Measurements from ENCODE around the gene MS4A10. TPM values are rescaled to one million over a fixed set of nuclear protein-coding genes. Genes with fewer than 3 reads are reported as not detected.

MS4A10 gene
- total RNA-seq, 2 donors from 2014 or later = not detected

GRCh38 chr11:60743058-60743457 is 42.1 kb upstream of the MS4A10 start:
- Histone ChIP-seq H3K4me1 (peaks cover 5% of the 10 kb centered on the region), H3K27me3 (no peaks in the 10 kb centered on the region), H3K4me3 (no peak overlapping the region), H3K27ac (no peak overlapping the region), H3K9me3 (no peaks in the 10 kb centered on the region), H3K36me3 (replicated peaks in 1 of 2; ENCODE audit: insufficient read depth in 1 of 2, low read depth in 2 of 2) (no peaks in the 10 kb centered on the region)
- 76 to 77% methylated on average over 1 of the region's 1 CpG for WGBS, 2 donors
- DNase-seq (no peak), ATAC-seq (peak; percentile 10)
- intact Hi-C loops (cut with DNase I) = no loop called here
- no peak for TF ChIP-seq POLR2A (IDR thresholded peaks at IDR 0.05)
- peak in 3 of 7 experiments; percentile 7 to 11 (median 8) for TF ChIP-seq CTCF (IDR thresholded peaks at IDR 0.05)

- ATAC-seq (no peak), DNase-seq (peak in 2 of 4 donors; percentile 7 to 26)
- Histone ChIP-seq H3K9me3 (no peaks in the 10 kb centered on the region), H3K4me1 (peaks cover 5% of the 10 kb centered on the region), H3K36me3 (replicated peaks in 1 of 2; ENCODE audit: insufficient read depth in 1 of 2, low read depth in 2 of 2) (no peaks in the 10 kb centered on the region), H3K4me3 (no peak overlapping the region), H3K27me3 (no peaks in the 10 kb centered on the region), H3K27ac (no peak overlapping the region)
- no peak for TF ChIP-seq POLR2A (IDR thresholded peaks at IDR 0.05)
- intact Hi-C loops (cut with DNase I) = no loop called here
- 32 to 40% methylated on average over 5 of the region's 5 CpGs for WGBS, 2 donors
Measured at GRCh38 chr11:60744114-60744513, 41.0 kb upstream of the MS4A10 start.

- intact Hi-C loops (cut with DNase I) = no loop called here
- no peak for TF ChIP-seq POLR2A (IDR thresholded peaks at IDR 0.05)
- no peak for TF ChIP-seq CTCF (IDR thresholded peaks at IDR 0.05)
- ATAC-seq = no peak
- WGBS, 2 donors = 82 to 86% methylated on average over 14 of the region's 14 CpGs
- H3K4me3 ChIP-seq = no peak overlapping the region
- peaks cover 5% of the 10 kb centered on the region for H3K4me1 ChIP-seq
- no peaks in the 10 kb centered on the region for H3K27me3 ChIP-seq
- no peak overlapping the region for H3K27ac ChIP-seq
- H3K9me3 ChIP-seq = no peaks in the 10 kb centered on the region
- no peak for DNase-seq
- H3K36me3 ChIP-seq (replicated peaks in 1 of 2; ENCODE audit: insufficient read depth in 1 of 2, low read depth in 2 of 2) = no peaks in the 10 kb centered on the region
Measured at GRCh38 chr11:60747359-60747873, 37.7 kb upstream of the MS4A10 start.

DNA sequence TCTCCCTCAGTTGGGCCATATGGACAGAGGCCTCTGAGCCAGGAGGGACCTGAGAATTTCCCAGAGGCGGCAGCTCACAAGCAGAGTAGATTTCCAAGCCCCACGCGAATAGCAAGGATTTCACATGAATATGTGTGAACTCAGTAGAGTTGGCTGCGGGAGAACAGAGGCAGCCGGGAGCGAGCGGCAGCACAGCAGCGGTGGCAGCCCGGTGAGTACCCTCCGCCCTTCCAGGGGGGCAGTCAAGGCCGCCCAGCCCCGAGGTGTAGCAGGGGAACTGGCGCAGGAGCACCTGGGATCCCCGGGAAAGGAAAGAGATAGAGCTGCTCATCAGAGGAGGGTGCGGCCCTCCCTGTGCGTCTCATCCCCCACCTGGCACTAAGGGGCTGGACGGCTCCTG is 36.9 kb upstream of the MS4A10 start:
- DNase-seq (no peak), ATAC-seq (no peak)
- 90 to 92% methylated on average over 13 to 17 of the region's 17 CpGs for WGBS, 2 donors
- peaks cover 5% of the 10 kb centered on the region for H3K4me1 ChIP-seq
- intact Hi-C loops (cut with DNase I) = no loop called here
- H3K27ac ChIP-seq = no peak overlapping the region
- H3K27me3 ChIP-seq = no peaks in the 10 kb centered on the region
- no peaks in the 10 kb centered on the region for H3K9me3 ChIP-seq
- no peak for TF ChIP-seq POLR2A (IDR thresholded peaks at IDR 0.05)
- no peak for TF ChIP-seq CTCF (IDR thresholded peaks at IDR 0.05)
- no peak overlapping the region for H3K4me3 ChIP-seq
- H3K36me3 ChIP-seq (replicated peaks in 1 of 2; ENCODE audit: insufficient read depth in 1 of 2, low read depth in 2 of 2) = no peaks in the 10 kb centered on the region

DNA sequence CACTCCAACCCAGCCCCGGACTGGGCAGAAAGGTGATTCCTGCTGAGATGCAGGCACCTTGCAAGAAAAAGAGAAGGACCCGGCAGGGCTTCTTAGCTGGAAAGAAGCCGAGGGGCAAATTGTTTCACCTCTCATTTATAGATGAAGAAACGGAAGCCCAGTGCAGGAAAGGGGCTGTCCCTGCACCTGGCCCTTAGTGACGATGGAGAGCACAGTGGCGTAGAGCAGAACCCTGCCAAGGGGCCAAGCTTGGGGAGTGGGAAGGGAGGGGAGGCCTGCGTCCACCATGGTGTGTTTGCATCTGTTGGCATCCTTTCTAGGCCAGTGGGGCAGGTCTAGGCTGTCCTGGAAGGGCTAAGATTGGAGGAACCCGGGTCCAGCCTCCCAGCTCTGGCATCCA is 36.3 kb upstream of the MS4A10 start:
- H3K9me3 ChIP-seq = no peaks in the 10 kb centered on the region
- whole genome bisulfite sequencing, 2 donors = 71 to 76% methylated on average over 7 to 8 of the region's 8 CpGs
- TF ChIP-seq CTCF (IDR thresholded peaks at IDR 0.05) (no peak), POLR2A (IDR thresholded peaks at IDR 0.05) (no peak)
- no peak for ATAC-seq
- intact Hi-C loops (cut with DNase I) = no loop called here
- H3K27ac ChIP-seq = no peak overlapping the region
- H3K27me3 ChIP-seq = no peaks in the 10 kb centered on the region
- no peak for DNase-seq
- no peaks in the 10 kb centered on the region for H3K36me3 ChIP-seq (replicated peaks in 1 of 2; ENCODE audit: insufficient read depth in 1 of 2, low read depth in 2 of 2)
- H3K4me1 ChIP-seq = peaks cover 2% of the 10 kb centered on the region
- no peak overlapping the region for H3K4me3 ChIP-seq

Measured in body of pancreas (tissue), 4 donors.